Measurements from ENCODE around the gene MRPL12. TPM values are rescaled to one million over a fixed set of nuclear protein-coding genes. Genes with fewer than 3 reads are reported as not detected.
A peak's percentile ranks its signal among the peaks of the same experiment; 100 is the strongest.

MRPL12 gene
- total and polyA plus RNA-seq, 2 of the 13 experiments (the other 11 are each of a cell fraction or from before 2014, with no cell fraction given) = 39.1 to 94.1 TPM

DNA sequence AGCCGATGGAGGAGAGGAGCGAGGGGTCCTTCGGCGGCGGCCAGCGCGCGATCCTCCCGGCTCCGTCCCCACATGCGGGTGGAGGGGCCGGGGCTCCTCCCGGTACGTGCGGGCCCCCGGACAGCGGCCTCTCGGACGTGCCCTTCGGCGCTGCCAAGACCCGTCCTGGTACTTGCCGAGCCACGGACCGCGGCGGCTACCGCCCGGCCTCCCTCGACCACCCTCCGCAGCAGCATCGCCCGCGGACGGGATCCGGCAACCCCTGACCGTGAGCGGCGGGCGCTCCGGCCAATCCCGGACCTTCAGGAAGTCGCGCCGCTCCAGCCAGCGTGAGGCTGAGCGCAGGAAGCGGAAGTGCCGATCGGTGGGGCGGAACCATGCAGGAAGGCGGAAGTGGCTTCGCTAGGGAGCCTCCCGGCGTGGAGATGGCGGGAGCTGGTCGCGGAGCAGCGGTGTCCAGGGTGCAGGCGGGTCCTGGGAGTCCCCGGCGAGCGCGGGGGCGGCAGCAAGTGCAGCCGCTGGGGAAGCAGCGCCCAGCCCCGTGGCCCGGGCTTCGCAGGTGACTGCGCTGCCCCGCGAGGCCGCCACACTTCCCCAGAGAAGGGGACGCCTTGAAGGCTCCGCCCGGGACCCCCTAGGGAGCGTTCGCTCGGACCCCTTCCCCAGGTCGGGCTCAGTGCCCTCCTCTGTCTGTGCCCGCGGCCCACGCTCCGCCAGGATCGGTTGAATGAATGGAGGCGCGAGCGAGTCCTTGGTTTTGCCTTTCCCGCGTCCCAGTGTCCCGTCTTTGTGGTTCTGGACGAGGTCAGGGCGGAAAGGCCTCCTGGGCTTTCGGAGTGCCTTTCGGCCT, 36.6 kb upstream of the MRPL12 start, which contains the start of the genes CCDC137 and OXLD1 (continued):
- no peak for TF ChIP-seq SNAPC5 (CRISPR knock-in tag; IDR thresholded peaks at IDR 0.05; ENCODE audit: borderline replicate concordance)
- no peak for TF ChIP-seq ZNF281 (CRISPR knock-in tag; IDR thresholded peaks at IDR 0.05; ENCODE audit: borderline replicate concordance)
- no peak for TF ChIP-seq SP140L (CRISPR knock-in tag; IDR thresholded peaks at IDR 0.05; ENCODE audit: borderline replicate concordance)
- TF ChIP-seq GTF3A (CRISPR knock-in tag; conservative IDR thresholded peaks at IDR 0.05) = no peak; the same call in 1 of the 2 replicates
- TF ChIP-seq HMGA1 (CRISPR knock-in tag; conservative IDR thresholded peaks at IDR 0.05) = no peak
- TF ChIP-seq RFX1 (IDR thresholded peaks at IDR 0.05) = no peak
- TF ChIP-seq XRCC5 (optimal IDR thresholded peaks at IDR 0.05; ENCODE audit: low read length) = no peak
- TF ChIP-seq KMT2B (CRISPR knock-in tag; IDR thresholded peaks at IDR 0.05) = peak; percentile 92
- peak; percentile 73; the same call in 1 of the 2 replicates for TF ChIP-seq ZSCAN31 (CRISPR knock-in tag; IDR thresholded peaks at IDR 0.05; ENCODE audit: low read depth)
- no peak for TF ChIP-seq ZMAT5 (CRISPR knock-in tag; IDR thresholded peaks at IDR 0.05; ENCODE audit: borderline replicate concordance, low read depth)
- TF ChIP-seq TRIM22 (IDR thresholded peaks at IDR 0.05) = no peak
- TF ChIP-seq FOXP1 (IDR thresholded peaks at IDR 0.05) = no peak
- TF ChIP-seq FOXP1 (CRISPR knock-in tag; IDR thresholded peaks at IDR 0.05) = no peak
- peak; percentile 43; the same call in 1 of the 2 replicates for TF ChIP-seq RFX5 (IDR thresholded peaks at IDR 0.05; ENCODE audit: low read depth, low read length)
- peak; percentile 88; the same call in 1 of the 2 replicates for TF ChIP-seq ZNF747 (CRISPR knock-in tag; IDR thresholded peaks at IDR 0.05; ENCODE audit: borderline replicate concordance)
- TF ChIP-seq ZSCAN21 (CRISPR knock-in tag; IDR thresholded peaks at IDR 0.05; ENCODE audit: borderline replicate concordance) = peak; percentile 78
- TF ChIP-seq RFX3 (CRISPR knock-in tag; IDR thresholded peaks at IDR 0.05) = peak; percentile 28; the same call in 1 of the 2 replicates
- no peak for TF ChIP-seq ZFP36 (IDR thresholded peaks at IDR 0.05; ENCODE audit: borderline replicate concordance, low read depth, low read length, partially characterized antibody)
- TF ChIP-seq EP300 (IDR thresholded peaks at IDR 0.05; ENCODE audit: low read depth in 2 of 2, low read length in 2 of 2) = no peak; a peak in 1 of 4 replicates
- TF ChIP-seq EP300 (CRISPR knock-in tag; IDR thresholded peaks at IDR 0.05; ENCODE audit: borderline replicate concordance) = peak; percentile 6; the same call in 1 of the 2 replicates
- TF ChIP-seq NFYB (CRISPR knock-in tag; IDR thresholded peaks at IDR 0.05) = peak; percentile 99
- TF ChIP-seq ZNF557 (CRISPR knock-in tag; IDR thresholded peaks at IDR 0.05) = peak; percentile 82; the same call in 1 of the 2 replicates
- peak; percentile 88 for TF ChIP-seq IRF2 (CRISPR knock-in tag; IDR thresholded peaks at IDR 0.05)
- TF ChIP-seq NBN (conservative IDR thresholded peaks at IDR 0.05) = no peak
- TF ChIP-seq HOXA9 (CRISPR knock-in tag; IDR thresholded peaks at IDR 0.05; ENCODE audit: borderline replicate concordance) = no peak
- TF ChIP-seq ZNF256 (CRISPR knock-in tag; conservative IDR thresholded peaks at IDR 0.05) = 0 out of 2 replicates have a peak, but pooled peaks have one; percentile 25

Measured in HepG2 (cell line).